DLD1 (cell line): ENCODE data around the gene KRTAP5-7.
"Not testable (repeated sequence)": the region's sequence is repeated elsewhere in the genome, so short reads cannot be mapped to it uniquely, and the experiment has no call there.

ENCODE experiments used
- in situ Hi-C: cut with HindIII; loops from 2 replicates; pipeline ENCODE4 v1.10.0; 2017; ENCODE audit warnings: low sequenced_read_pairs

Gene KRTAP5-7

GRCh38 chr11:71556018-71556417 is 29.0 kb downstream of the KRTAP5-7 start:
- in situ Hi-C loops: no loop called here

GRCh38 chr11:71557257-71557656 is 30.2 kb downstream of the KRTAP5-7 start:
- in situ Hi-C loops: no loop called here

GRCh38 chr11:71558996-71559395 is 31.9 kb downstream of the KRTAP5-7 start:
- in situ Hi-C loops: no loop called here

GRCh38 chr11:71562120-71562519 is 35.1 kb downstream of the KRTAP5-7 start:
- in situ Hi-C loops: no loop called here

- in situ Hi-C loops: no loop called here
Measured at GRCh38 chr11:71563406-71563805, 36.3 kb downstream of the KRTAP5-7 start.

- in situ Hi-C loops: no loop called here
Measured at GRCh38 chr11:71564430-71564829, 37.4 kb downstream of the KRTAP5-7 start.

- in situ Hi-C loops: no loop called here
Measured at GRCh38 chr11:71565263-71565662, 38.2 kb downstream of the KRTAP5-7 start, which contains the start of gene KRTAP5-10. Gene KRTAP5-10 (plus strand): TSS chr11:71565563. CDS start chr11:71565588, 25 bp downstream.

GRCh38 chr11:71566081-71566620 is 39.1 kb downstream of the KRTAP5-7 start:
- in situ Hi-C loops: no loop called here

- in situ Hi-C loops: not testable (repeated sequence)
Measured at GRCh38 chr11:71566626-71567599, 39.8 kb downstream of the KRTAP5-7 start.

GRCh38 chr11:71567633-71568032 is 40.6 kb downstream of the KRTAP5-7 start:
- in situ Hi-C loops: not testable (repeated sequence)

- in situ Hi-C loops: no loop called here
Measured at GRCh38 chr11:71568704-71569349, 41.8 kb downstream of the KRTAP5-7 start.

GRCh38 chr11:71571101-71571850 is 44.2 kb downstream of the KRTAP5-7 start:
- in situ Hi-C loops: not testable (repeated sequence)

- in situ Hi-C loops: no loop called here
Measured at GRCh38 chr11:71572811-71573210, 45.7 kb downstream of the KRTAP5-7 start.

- in situ Hi-C loops: no loop called here
Measured at GRCh38 chr11:71574418-71574817, 47.4 kb downstream of the KRTAP5-7 start.

GRCh38 chr11:71575723-71576424 is 48.8 kb downstream of the KRTAP5-7 start:
- in situ Hi-C loops: no loop called here

- in situ Hi-C loops: not testable (repeated sequence)
Measured at GRCh38 chr11:71576688-71577465, 49.8 kb downstream of the KRTAP5-7 start.

GRCh38 chr11:71577469-71578004 is 50.5 kb downstream of the KRTAP5-7 start:
- in situ Hi-C loops: no loop called here
